Hematopoietic multipotent progenitor cell treated with erythropoietin and hydrocortisone succinate and interleukin-3 and kit ligand, for 15 days (in vitro differentiated cells): Measurements from ENCODE around the gene PBX2.
A peak's percentile ranks its signal among the peaks of the same experiment; 100 is the strongest.

Experiments
- DNase-seq: peaks from one replicate; pipeline ENCODE4 v3.0.0-alpha.2; 2015; ENCODE audit warnings: low spot score

Gene PBX2

GRCh38 chr6:32174416-32174815, 15.6 kb downstream of the PBX2 start:
- DNase-seq: no peak

- DNase-seq: no peak
Measured at GRCh38 chr6:32173051-32173727, 16.8 kb downstream of the PBX2 start.

- no peak for DNase-seq
Measured at GRCh38 chr6:32171234-32171633, 18.8 kb downstream of the PBX2 start.

DNA sequence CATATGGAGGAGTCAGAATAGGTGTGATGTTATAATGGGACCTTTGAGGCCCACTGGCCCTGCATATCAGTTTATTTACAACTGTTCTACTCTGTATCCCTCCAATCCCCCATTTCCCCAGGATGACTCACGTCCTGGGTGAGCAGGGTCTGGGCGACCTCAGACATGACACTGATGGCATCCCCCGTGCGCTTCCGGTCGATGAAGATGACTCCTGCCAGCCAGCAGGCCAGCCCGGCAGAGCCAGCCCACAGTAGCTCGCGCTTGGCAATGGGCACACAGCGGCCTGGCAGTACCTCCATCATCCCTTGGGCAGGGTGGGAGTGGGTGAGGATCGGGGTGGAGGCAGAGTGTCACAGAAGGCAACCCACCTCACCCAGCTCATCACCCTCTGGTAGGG, 19.7 kb downstream of the PBX2 start:
- no peak for DNase-seq

DNA sequence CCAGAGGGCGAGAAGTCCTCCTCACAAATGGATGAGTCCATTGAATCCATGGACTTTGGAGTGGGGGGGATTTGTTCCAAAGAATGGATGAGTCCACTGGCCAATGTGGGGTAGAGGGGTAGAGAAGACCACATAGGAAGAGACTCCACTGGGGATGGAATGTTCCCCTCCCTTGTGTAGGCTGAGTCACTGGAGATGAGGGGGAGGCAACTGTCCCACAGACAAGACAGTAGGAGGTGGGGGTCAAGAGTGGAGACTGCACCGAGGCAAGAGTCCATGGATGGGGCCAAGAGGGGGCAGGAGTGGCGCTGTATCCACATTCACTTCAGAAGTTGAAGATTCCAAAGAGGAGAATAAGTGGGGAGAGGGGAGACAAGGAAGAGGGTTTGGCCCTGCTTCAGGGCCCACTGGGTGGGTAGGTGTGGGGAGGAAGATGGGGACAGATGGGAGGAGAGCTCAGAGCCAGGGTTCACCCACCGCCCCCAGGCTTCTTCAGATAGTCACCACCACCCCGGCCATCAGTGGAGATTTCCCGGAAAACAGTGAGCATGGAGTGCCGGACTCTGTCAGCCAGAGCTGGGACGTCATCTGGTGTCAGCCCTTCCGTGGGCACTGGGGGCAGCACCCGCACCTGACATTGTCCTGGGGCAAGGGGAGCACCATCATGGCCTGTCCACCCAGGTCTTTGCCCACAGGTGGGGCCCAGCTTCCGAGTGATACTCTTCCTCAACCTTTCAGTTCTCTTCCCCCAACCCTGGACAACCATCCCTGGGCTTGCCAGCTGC, 21.0 kb downstream of the PBX2 start:
- DNase-seq: no peak

DNA sequence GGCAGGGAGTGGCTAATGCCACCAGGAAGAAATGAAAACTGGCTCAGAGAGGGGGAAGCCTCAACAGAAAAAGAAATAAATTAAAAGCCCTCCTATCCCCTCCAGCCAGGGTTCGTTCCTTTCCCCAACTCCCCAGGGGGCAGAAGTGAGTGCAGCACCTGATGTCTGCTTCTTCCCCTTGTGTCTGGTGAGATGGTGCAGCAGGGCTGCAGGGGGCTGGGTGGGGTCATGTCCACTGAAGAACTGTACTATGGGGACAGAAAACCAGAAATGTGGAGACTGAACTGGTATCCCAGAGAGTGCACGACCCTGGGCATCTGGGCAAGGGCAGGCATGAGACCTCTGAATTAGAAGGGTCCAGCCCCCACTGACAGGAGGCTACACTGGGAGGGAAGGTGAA, 21.7 kb downstream of the PBX2 start:
- DNase-seq: no peak

- DNase-seq: no peak
Measured at GRCh38 chr6:32167761-32168262, 22.2 kb downstream of the PBX2 start.

- no peak for DNase-seq
Measured at GRCh38 chr6:32167154-32167760, 22.7 kb downstream of the PBX2 start.

GRCh38 chr6:32166411-32167061, 23.5 kb downstream of the PBX2 start:
- no peak for DNase-seq

GRCh38 chr6:32164295-32164694, 25.7 kb downstream of the PBX2 start, which contains the start of gene EGFL8:
Gene EGFL8 (plus strand): TSS chr6:32164595. CDS start chr6:32166166, 1,571 bp downstream.
- DNase-seq: no peak

- no peak for DNase-seq
Measured at GRCh38 chr6:32163559-32164258, 26.3 kb downstream of the PBX2 start.

- no peak for DNase-seq
Measured at GRCh38 chr6:32158052-32158451, 31.9 kb downstream of the PBX2 start.

DNA sequence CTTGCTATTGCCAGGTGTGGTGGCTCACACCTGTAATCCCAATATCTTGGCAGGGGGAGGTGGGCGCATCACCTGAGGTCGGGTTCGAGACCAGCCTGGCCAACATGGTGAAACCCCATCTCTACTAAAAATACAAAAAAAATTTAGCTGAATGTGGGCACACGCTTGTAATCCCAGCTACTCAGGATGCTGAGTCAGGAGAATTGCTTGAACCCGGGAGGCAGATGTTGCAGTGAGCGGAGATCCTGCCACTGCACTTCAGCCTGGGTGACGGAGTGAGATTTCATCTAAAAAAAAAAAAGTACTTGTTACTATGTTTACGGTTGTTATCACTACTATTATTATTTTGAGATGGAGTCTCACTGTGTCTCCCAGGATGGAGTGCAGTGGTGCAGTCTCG, 33.1 kb downstream of the PBX2 start:
- no peak for DNase-seq

GRCh38 chr6:32154514-32155161, 35.4 kb downstream of the PBX2 start:
- no peak for DNase-seq

- DNase-seq: peak; percentile 87
Measured at GRCh38 chr6:32153564-32154513, 36.2 kb downstream of the PBX2 start, which contains the start of gene PPT2. Gene PPT2 (plus strand): TSS chr6:32154141. CDS start chr6:32154595, 454 bp downstream.

DNA sequence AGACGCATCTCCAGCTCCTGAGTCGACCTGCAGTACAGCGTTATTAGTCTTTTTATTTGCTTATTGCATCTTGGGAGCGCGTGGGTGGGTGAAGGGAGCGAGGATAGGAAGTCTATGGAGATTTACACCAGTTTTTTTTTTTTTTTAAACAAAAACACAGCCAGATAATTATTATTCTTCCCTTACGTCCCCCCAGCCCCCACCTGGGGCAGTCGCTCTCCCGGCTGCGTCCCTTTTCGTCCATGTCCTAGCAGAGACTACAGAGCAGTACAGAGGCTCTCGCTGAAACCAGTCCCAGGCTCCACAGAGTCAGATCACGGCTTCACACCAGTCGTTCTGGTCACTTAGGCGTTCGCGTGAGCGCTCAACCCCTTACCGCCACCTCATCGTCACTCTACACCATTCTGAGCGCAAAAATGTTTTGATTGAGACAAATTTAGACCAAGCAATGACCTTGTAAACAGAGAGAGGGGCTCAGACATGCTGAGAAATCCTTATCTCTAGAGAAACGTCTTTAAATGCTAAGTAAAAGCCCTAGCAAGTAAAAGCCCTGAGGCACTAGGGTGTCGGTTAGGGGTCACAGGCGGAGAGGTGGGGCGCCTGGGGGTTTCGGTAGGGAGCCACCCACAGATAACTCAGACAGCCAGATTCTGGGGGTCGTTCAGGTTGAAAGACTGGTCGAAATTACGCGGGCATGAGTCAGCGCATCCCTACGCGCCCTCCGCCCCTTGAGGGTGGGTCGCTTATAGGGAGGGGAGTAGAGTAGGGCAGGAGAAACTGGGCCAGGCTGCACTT, 37.0 kb downstream of the PBX2 start:
- DNase-seq: no peak

DNA sequence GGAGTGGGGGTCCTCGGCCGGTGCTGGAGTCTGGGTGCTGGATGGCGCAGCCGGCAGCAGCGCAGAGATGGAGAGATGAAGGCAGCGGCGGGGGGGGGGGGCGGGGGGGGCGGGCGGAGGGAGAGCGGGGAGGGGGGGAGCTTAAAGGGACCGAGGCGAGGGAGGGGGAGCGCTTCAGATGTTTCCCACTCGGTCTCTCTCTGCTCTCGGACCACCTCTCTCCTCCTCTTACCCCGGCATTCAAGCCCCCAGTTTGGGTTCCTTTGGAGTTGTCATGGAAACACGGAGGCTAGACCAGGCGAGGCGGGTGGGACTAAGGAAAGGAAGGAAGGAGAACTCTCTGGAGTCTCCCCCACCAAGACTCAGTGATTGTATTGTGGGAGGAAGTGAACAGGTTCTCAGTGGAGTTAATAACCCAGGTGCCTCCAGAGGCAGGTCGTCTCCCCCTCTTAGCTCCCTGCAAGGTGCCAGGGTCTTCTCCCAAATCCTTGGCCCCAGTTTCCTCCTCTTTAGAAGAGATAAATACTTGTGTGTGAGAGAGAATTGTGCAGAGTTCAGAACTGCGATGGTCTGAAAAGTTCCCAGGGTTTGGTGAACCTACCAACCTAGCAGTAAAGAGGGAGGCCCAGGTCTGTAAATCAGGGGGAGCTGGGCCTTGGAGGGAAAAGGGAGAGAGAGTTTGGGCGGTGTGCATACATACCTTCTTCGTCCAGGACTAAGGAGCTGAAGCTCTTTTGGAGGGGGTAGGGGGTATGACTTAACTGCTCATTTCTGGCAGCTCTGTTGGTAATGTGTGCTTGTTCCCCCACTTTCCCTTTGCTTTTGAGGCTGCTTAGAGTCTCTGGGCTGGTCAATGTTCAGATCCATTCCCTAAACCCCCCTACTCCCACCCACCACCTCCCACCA, 37.9 kb downstream of the PBX2 start, which contains the start of gene PRRT1:
Gene PRRT1, minus strand, starts transcription at position 77 of the 906 bp plus-strand sequence. CDS start 112 bp downstream, outside the sequence.
- DNase-seq: no peak
